DOHH2 (cell line): ENCODE measurements around the gene CISD3.

Source experiments
- H3F3A ChIP-seq: fragments of 200-600 bp; sonication (generic), shearing (Covaris generic); 2 replicates; pipeline ENCODE4 v1.6.0; 2016; ENCODE audit warnings: antibody characterized with exemption, mild to moderate bottlenecking; ENCODE audit not compliant: control insufficient read depth, insufficient read depth
- H3K27ac ChIP-seq: fragments of 200-600 bp; sonication (generic); 2 replicates; pipeline ENCODE4 v1.5.1; 2014; ENCODE audit warnings: low read depth, mild to moderate bottlenecking, low read length, moderate library complexity
- H3K27me3 ChIP-seq: fragments of 200-600 bp; sonication (generic); 2 replicates; pipeline ENCODE4 v1.6.1; 2014; ENCODE audit warnings: mild to moderate bottlenecking, low read length, mixed read lengths; ENCODE audit not compliant: control insufficient read depth
- H3K36me3 ChIP-seq: fragments of 200-600 bp; sonication (generic); 2 replicates; pipeline ENCODE4 v1.6.1; 2014; ENCODE audit warnings: mild to moderate bottlenecking, low read length, moderate library complexity, mixed read lengths; ENCODE audit not compliant: control insufficient read depth
- H3K4me1 ChIP-seq: fragments of 200-600 bp; sonication (generic); 2 replicates; pipeline ENCODE4 v1.6.1; 2014; ENCODE audit warnings: mild to moderate bottlenecking, low read length, mixed read lengths; ENCODE audit not compliant: control insufficient read depth
- H3K4me2 ChIP-seq: fragments of 200-600 bp; sonication (generic); 2 replicates; pipeline ENCODE4 v1.6.0; 2014; ENCODE audit warnings: mild to moderate bottlenecking, low read length, moderate library complexity
- H3K4me3 ChIP-seq: fragments of 200-600 bp; sonication (generic); 2 replicates; pipeline ENCODE4 v1.5.1; 2014; ENCODE audit warnings: mild to moderate bottlenecking, low read length, mixed read lengths
- H3K79me2 ChIP-seq: fragments of 200-600 bp; sonication (generic); 2 replicates; pipeline ENCODE4 v1.6.1; 2014; ENCODE audit warnings: mild to moderate bottlenecking, low read length, mixed read lengths; ENCODE audit not compliant: control insufficient read depth
- H3K9me2 ChIP-seq: fragments of 200-600 bp; sonication (generic); replicated peaks from 2 replicates; pipeline ENCODE4 v1.6.1; 2014; ENCODE audit warnings: mild to moderate bottlenecking, low read length, mixed read lengths; ENCODE audit not compliant: control insufficient read depth
- H3K9me3 ChIP-seq: fragments of 200-600 bp; sonication (generic); 2 replicates; pipeline ENCODE4 v1.6.1; 2014; ENCODE audit warnings: antibody characterized with exemption, low read length, mixed read lengths; ENCODE audit not compliant: control insufficient read depth, insufficient read depth
- H4K20me1 ChIP-seq: fragments of 200-600 bp; sonication (generic); 2 replicates; pipeline ENCODE4 v1.6.0; 2014; ENCODE audit warnings: low read depth, mild to moderate bottlenecking, antibody characterized with exemption, low read length, moderate library complexity; ENCODE audit not compliant: control insufficient read depth, insufficient read depth
- CTCF ChIP-seq: fragments of 200-600 bp; sonication (generic); IDR thresholded peaks from one replicate; pipeline ENCODE4 v1.5.1; 2014; ENCODE audit warnings: antibody characterized with exemption, mild to moderate bottlenecking, low read depth, low read length; ENCODE audit not compliant: poor library complexity, severe bottlenecking
- EZH2phosphoT487 ChIP-seq: fragments of 200-600 bp; sonication (generic); IDR thresholded peaks from 2 replicates; pipeline ENCODE4 v1.6.1; 2017; ENCODE audit warnings: borderline replicate concordance, mild to moderate bottlenecking, antibody characterized with exemption, low read length, moderate library complexity, mixed read lengths

The CISD3 gene

GRCh38 chr17:38729886-38730525 lies at the start of gene CISD3:
Gene CISD3, plus strand, starts transcription at chr17:38730341. Its CDS starts 18 bp downstream, at chr17:38730359.
- Histone ChIP-seq H3K9me2 (no peaks in the 10 kb centered on the region), H3K4me1 (peaks cover 48% of the 10 kb centered on the region)

GRCh38 chr17:38681096-38681495 lies 49.0 kb upstream of the CISD3 start:
- no peak for TF ChIP-seq CTCF
- TF ChIP-seq EZH2phosphoT487, result no peak
- no peaks in the 10 kb centered on the region for H3K79me2 ChIP-seq
- H4K20me1 ChIP-seq, result no peaks in the 10 kb centered on the region
- H3K4me3 ChIP-seq, result no peak overlapping the region
- peaks cover 5% of the 10 kb centered on the region for H3K27me3 ChIP-seq
- H3K4me1 ChIP-seq, result peaks cover 25% of the 10 kb centered on the region
- H3K9me2 ChIP-seq, result no peaks in the 10 kb centered on the region
- no peaks in the 10 kb centered on the region for H3K9me3 ChIP-seq
- no peak overlapping the region for H3K27ac ChIP-seq
- no peaks in the 10 kb centered on the region for H3K36me3 ChIP-seq
- no peak overlapping the region for H3K4me2 ChIP-seq
- no peaks in the 10 kb centered on the region for H3F3A ChIP-seq

More at GRCh38 chr17:38729886-38730525, at the start of gene CISD3:
- no peaks in the 10 kb centered on the region for H3K27me3 ChIP-seq
- H3K27ac ChIP-seq, result peak within 1 kb of the TSS; percentile 40
- TF ChIP-seq EZH2phosphoT487 (no peak), CTCF (peak; percentile 54)
- no peaks in the 10 kb centered on the region for H3K9me3 ChIP-seq
- H3K4me2 ChIP-seq, result peak within 1 kb of the TSS; percentile 83
- H3K4me3 ChIP-seq, result peak within 1 kb of the TSS; percentile 93
- H3K79me2 ChIP-seq, result peaks cover 23% of the 10 kb centered on the region
- H4K20me1 ChIP-seq, result no peaks in the 10 kb centered on the region
- H3K36me3 ChIP-seq, result peaks cover 40% of the 10 kb centered on the region
- H3F3A ChIP-seq, result peaks cover 14% of the 10 kb centered on the region; the same call in 1 of the 2 replicates

- Histone ChIP-seq H3K4me3 (no peak overlapping the region), H3K27ac (no peak overlapping the region), H3F3A (no peaks in the 10 kb centered on the region), H3K9me3 (no peaks in the 10 kb centered on the region), H3K4me1 (peaks cover 10% of the 10 kb centered on the region), H3K4me2 (no peak overlapping the region), H3K36me3 (no peaks in the 10 kb centered on the region), H3K27me3 (peaks cover 8% of the 10 kb centered on the region), H4K20me1 (no peaks in the 10 kb centered on the region), H3K79me2 (no peaks in the 10 kb centered on the region), H3K9me2 (no peaks in the 10 kb centered on the region)
- no peak for TF ChIP-seq EZH2phosphoT487
- no peak for TF ChIP-seq CTCF
Measured at GRCh38 chr17:38685491-38685890, 44.6 kb upstream of the CISD3 start.
